ENCODE results near the gene FARP1. TPM values are rescaled to one million over a fixed set of nuclear protein-coding genes. Genes with fewer than 3 reads are reported as not detected.

FARP1 gene
- total and polyA plus RNA-seq, 2 of the 13 experiments (the other 11 are each of a cell fraction or from before 2014, with no cell fraction given), result 70.6 to 126 TPM

GRCh38 chr13:98286799-98287198, 143.9 kb downstream of the FARP1 start:
- in situ Hi-C loops (cut with HindIII; ENCODE audit: extremely low pct_ligation_motif_present, low pct_unique_long_range_greater_than_20kb), result no loop called here
- no TSS peak for BruUV-seq (replicated peaks)
- Histone ChIP-seq H3K27me3 (ENCODE audit: control insufficient read depth in 1 of 2, insufficient read depth in 2 of 2, low read length in 2 of 2) (no peaks in the 10 kb centered on the region), H3K4me1 (ENCODE audit: insufficient read depth, low read length) (peaks cover 66% of the 10 kb centered on the region), H3K36me3 (replicated peaks in 1 of 2; ENCODE audit: control insufficient read depth in 1 of 2, insufficient read depth in 2 of 2, low read length in 2 of 2) (peaks cover 8 to 46% of the 10 kb centered on the region in 2 experiments; a peak in 4 of 5 replicates), H2AFZ (ENCODE audit: low read length) (no peak overlapping the region), H3K9ac (ENCODE audit: insufficient read depth, low read depth, low read length) (no peak overlapping the region), H3K9me3 (ENCODE audit: low read length) (no peaks in the 10 kb centered on the region), H3K27ac (ENCODE audit: extremely low read length, insufficient read depth, low read length) (no peak overlapping the region), H4K20me1 (ENCODE audit: insufficient read depth, low read length) (peaks cover 54% of the 10 kb centered on the region), H3K4me2 (ENCODE audit: low read depth, low read length) (no peak overlapping the region), H3K4me3 (replicated peaks in 1 of 3; ENCODE audit: insufficient read depth in 1 of 3, low read depth in 2 of 3, low read length in 3 of 3) (no peak overlapping the region), H3K79me2 (ENCODE audit: insufficient read depth, low read length) (peaks cover 94% of the 10 kb centered on the region)
- CTCF ChIA-PET (ENCODE audit: low intra/inter-chr PET ratio, low total read pairs), result no interaction called here
- WGBS (ENCODE audit: low lambda C conversion rate), result 96% methylated on average over 2 of the region's 2 CpGs
- TF ChIP-seq ZNF350 (CRISPR knock-in tag; IDR thresholded peaks at IDR 0.05; ENCODE audit: borderline replicate concordance, low read depth) (no peak), ZNF577 (CRISPR knock-in tag; IDR thresholded peaks at IDR 0.05; ENCODE audit: borderline replicate concordance, low read depth) (no peak), ZNF775 (CRISPR knock-in tag; IDR thresholded peaks at IDR 0.05; ENCODE audit: borderline replicate concordance) (no peak), ZIK1 (CRISPR knock-in tag; IDR thresholded peaks at IDR 0.05; ENCODE audit: borderline replicate concordance, low read depth) (no peak), ATRX (CRISPR knock-in tag; IDR thresholded peaks at IDR 0.05; ENCODE audit: borderline replicate concordance) (no peak), RORA (CRISPR knock-in tag; IDR thresholded peaks at IDR 0.05) (no peak), MXD1 (CRISPR knock-in tag; IDR thresholded peaks at IDR 0.05) (no peak), AKAP8 (CRISPR knock-in tag; IDR thresholded peaks at IDR 0.05) (no peak), NFYC (CRISPR knock-in tag; IDR thresholded peaks at IDR 0.05) (no peak), SKI (IDR thresholded peaks at IDR 0.05; ENCODE audit: partially characterized antibody) (no peak), ZSCAN21 (CRISPR knock-in tag; IDR thresholded peaks at IDR 0.05; ENCODE audit: borderline replicate concordance) (no peak)
- no peak for ATAC-seq
- POLR2A ChIA-PET, result no interaction called here
- intact Hi-C loops (cut with micrococcal nuclease; ENCODE audit: unreplicated experiment), result no loop called here
- no peak for DNase-seq (ENCODE audit: low spot score)
- no peak for FAIRE-seq

Measured in HepG2 (cell line).